ENCODE results near the gene PTPRC. TPM values are rescaled to one million over a fixed set of nuclear protein-coding genes. Genes with fewer than 3 reads are reported as not detected.

The PTPRC gene, protein sequence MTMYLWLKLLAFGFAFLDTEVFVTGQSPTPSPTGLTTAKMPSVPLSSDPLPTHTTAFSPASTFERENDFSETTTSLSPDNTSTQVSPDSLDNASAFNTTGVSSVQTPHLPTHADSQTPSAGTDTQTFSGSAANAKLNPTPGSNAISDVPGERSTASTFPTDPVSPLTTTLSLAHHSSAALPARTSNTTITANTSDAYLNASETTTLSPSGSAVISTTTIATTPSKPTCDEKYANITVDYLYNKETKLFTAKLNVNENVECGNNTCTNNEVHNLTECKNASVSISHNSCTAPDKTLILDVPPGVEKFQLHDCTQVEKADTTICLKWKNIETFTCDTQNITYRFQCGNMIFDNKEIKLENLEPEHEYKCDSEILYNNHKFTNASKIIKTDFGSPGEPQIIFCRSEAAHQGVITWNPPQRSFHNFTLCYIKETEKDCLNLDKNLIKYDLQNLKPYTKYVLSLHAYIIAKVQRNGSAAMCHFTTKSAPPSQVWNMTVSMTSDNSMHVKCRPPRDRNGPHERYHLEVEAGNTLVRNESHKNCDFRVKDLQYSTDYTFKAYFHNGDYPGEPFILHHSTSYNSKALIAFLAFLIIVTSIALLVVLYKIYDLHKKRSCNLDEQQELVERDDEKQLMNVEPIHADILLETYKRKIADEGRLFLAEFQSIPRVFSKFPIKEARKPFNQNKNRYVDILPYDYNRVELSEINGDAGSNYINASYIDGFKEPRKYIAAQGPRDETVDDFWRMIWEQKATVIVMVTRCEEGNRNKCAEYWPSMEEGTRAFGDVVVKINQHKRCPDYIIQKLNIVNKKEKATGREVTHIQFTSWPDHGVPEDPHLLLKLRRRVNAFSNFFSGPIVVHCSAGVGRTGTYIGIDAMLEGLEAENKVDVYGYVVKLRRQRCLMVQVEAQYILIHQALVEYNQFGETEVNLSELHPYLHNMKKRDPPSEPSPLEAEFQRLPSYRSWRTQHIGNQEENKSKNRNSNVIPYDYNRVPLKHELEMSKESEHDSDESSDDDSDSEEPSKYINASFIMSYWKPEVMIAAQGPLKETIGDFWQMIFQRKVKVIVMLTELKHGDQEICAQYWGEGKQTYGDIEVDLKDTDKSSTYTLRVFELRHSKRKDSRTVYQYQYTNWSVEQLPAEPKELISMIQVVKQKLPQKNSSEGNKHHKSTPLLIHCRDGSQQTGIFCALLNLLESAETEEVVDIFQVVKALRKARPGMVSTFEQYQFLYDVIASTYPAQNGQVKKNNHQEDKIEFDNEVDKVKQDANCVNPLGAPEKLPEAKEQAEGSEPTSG (N-terminal part only)
- total RNA-seq (2022; extraction: Qiagen RNA extraction; ENCODE audit: low read depth) = 0.01 TPM in 1 of 5 replicates, not detected in the others

DNA sequence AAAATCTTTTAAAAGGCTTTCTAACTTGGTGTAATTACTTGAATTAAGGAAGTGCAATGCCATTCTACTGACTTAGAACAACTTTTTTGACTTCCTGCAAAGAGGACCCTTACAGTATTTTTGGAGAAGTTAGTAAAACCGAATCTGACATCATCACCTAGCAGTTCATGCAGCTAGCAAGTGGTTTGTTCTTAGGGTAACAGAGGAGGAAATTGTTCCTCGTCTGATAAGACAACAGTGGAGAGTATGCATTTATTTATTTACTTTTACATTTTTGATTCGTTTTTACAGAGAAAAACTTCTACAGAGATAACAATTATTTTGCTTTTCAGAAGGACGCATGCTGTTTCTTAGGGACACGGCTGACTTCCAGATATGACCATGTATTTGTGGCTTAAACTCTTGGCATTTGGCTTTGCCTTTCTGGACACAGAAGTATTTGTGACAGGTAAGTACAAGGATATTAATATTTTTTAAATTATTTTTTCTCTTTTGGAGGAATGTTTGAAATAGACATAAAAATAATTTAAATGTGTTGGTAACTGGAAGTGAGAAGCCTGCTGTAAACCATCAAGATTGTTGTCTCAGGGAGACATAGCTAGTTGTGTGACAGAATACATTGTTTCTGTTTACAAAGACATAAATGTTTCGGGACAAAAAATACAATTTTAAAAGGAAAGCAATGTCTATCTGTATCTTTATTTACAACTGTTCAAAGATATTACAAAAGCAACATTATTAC is at the start of gene PTPRC:
Gene PTPRC, plus strand, starts transcription at position 147 of the 742 bp plus-strand sequence. Its CDS starts 229 bp downstream, at position 376.

Other genes starting within 250 kb of the PTPRC start
- gene ATP6V1G3, start 98.4 kb upstream of the PTPRC start, total RNA-seq (2022; extraction: Qiagen RNA extraction; ENCODE audit: low read depth) = not detected in 5 replicates